Measurements from ENCODE around the gene ATP2B1. TPM values are rescaled to one million over a fixed set of nuclear protein-coding genes. Genes with fewer than 3 reads are reported as not detected.

ATP2B1 gene
- total RNA-seq (2014; rRNA removed; shearing (Covaris generic)) = 23.2 and 36.1 TPM in 2 replicates

GRCh38 chr12:89708565-89709156, at the start of gene ATP2B1:
ATP2B1 (minus strand) TSS chr12:89708838; CDS start chr12:89655886, 52,952 bp downstream.

Small RNA genes within 50 kb of the gene (small RNA-seq; reads per million reads assigned to genes)
- gene AC025034.2 = not detected
- gene RNA5SP365 = 0.21 reads per million
- gene RNU6-148P = not detected

Other genes starting within 250 kb of the ATP2B1 start
- 4.2 and 4.3 TPM in 2 replicates for gene GALNT4, start 184.0 kb downstream of the ATP2B1 start, total RNA-seq (2014; rRNA removed; shearing (Covaris generic))
- gene POC1B, start 182.8 kb downstream of the ATP2B1 start, total RNA-seq (2014; rRNA removed; shearing (Covaris generic)) = 6.9 and 8.3 TPM in 2 replicates